NT2/D1 (cell line): ENCODE results near the gene SLIT3.

ENCODE experiments used
- SUZ12 ChIP-seq: IDR thresholded peaks from 2 replicates; pipeline ENCODE4 v1.6.1; 2011; ENCODE audit not compliant: insufficient read length, insufficient read depth; ENCODE audit errors: extremely low read depth
- YY1 ChIP-seq: IDR thresholded peaks from 2 replicates; pipeline ENCODE4 v1.6.1; 2011; ENCODE audit not compliant: insufficient read length, insufficient read depth
- ZNF274 ChIP-seq: IDR thresholded peaks from 2 replicates; pipeline ENCODE4 v1.6.1; 2011; ENCODE audit warnings: mild to moderate bottlenecking, low read depth, low read length

GRCh38 chr5:168881427-168882149, 419.4 kb downstream of the SLIT3 start:
- TF ChIP-seq ZNF274, result no peak
- no peak for TF ChIP-seq YY1
- no peak for TF ChIP-seq SUZ12
